ENCODE results near the gene HMGN4. TPM values are rescaled to one million over a fixed set of nuclear protein-coding genes. Genes with fewer than 3 reads are reported as not detected.

Gene HMGN4
- total and polyA plus RNA-seq, 9 of the 15 experiments (the other 6 are each of a cell fraction or from before 2014, with no cell fraction given): 35.4 to 134 (median 94.1) TPM

DNA sequence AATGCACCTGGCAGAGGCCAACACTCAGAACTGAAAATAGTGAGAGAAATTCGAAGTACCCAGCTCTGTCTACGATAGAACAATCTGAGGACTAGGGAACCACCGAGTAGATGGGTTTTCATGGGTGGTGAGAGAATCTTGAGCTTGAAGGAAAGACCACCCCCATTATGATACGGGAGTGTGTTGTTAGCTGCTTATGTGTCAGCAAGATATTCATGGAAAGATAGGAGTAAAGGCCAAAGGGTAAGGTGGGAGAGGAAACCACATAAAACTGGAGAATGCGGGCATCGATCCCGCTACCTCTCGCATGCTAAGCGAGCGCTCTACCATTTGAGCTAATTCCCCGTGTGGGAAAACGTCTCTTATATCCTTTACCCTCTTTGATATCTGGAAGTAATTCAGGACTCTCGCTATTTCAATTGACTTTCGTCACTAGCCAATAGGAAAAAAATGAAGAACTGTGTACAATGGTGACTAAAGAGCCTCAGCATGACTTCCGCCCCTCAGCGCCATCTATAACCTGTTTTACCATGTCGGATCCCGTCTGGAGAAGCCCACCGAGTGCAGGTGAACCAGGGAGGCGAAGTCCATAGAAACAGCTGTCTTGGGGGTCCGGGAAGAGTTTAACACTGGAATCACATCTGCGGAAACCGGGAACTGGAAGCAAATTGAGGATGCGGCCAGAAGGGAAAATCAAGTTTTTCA lies 33.6 kb downstream of the HMGN4 start (continued):
- no peak for TF ChIP-seq E4F1 (CRISPR knock-in tag; IDR thresholded peaks at IDR 0.05; ENCODE audit: borderline replicate concordance)
- peak; percentile 53 for TF ChIP-seq CHD1 (IDR thresholded peaks at IDR 0.05; ENCODE audit: low read length)
- TF ChIP-seq E2F3 (CRISPR knock-in tag; IDR thresholded peaks at IDR 0.05): no peak
- TF ChIP-seq ZNF274 (IDR thresholded peaks at IDR 0.05; ENCODE audit: borderline replicate concordance, low read depth, low read length): 0 out of 2 replicates have a peak, but pooled peaks have one; percentile 38
- no peak for TF ChIP-seq ZNF551 (CRISPR knock-in tag; IDR thresholded peaks at IDR 0.05)
- peak; percentile 62; the same call in 1 of the 2 replicates for TF ChIP-seq MAFF (IDR thresholded peaks at IDR 0.05; ENCODE audit: low read length)
- no peak for TF ChIP-seq SP2 (IDR thresholded peaks at IDR 0.05; ENCODE audit: extremely low read depth, low read depth, low read length, poor library complexity, severe bottlenecking)
- TF ChIP-seq ZFP30 (CRISPR knock-in tag; IDR thresholded peaks at IDR 0.05; ENCODE audit: borderline replicate concordance): no peak
- TF ChIP-seq ZNF785 (CRISPR knock-in tag; IDR thresholded peaks at IDR 0.05): no peak
- 0 out of 2 replicates have a peak, but pooled peaks have one; percentile 36 for TF ChIP-seq ZNF41 (CRISPR knock-in tag; conservative IDR thresholded peaks at IDR 0.05)
- TF ChIP-seq SPI1 (IDR thresholded peaks at IDR 0.05; ENCODE audit: borderline replicate concordance, low read depth, low read length): peak; percentile 75
- TF ChIP-seq RFX7 (CRISPR knock-in tag; IDR thresholded peaks at IDR 0.05): no peak
- peak; percentile 75 for TF ChIP-seq CBFA2T3 (IDR thresholded peaks at IDR 0.05)
- no peak; the same call in 1 of the 2 replicates for TF ChIP-seq STAT6 (CRISPR knock-in tag; IDR thresholded peaks at IDR 0.05)
- peak; percentile 70 to 84; a peak in 3 of 4 replicates for TF ChIP-seq TEAD1 (CRISPR knock-in tag; IDR thresholded peaks at IDR 0.05)
- TF ChIP-seq ZNF695 (CRISPR knock-in tag; IDR thresholded peaks at IDR 0.05): no peak
- peak; percentile 81 for TF ChIP-seq ELF1 (tag; IDR thresholded peaks at IDR 0.05)
- TF ChIP-seq, protein P1, sequence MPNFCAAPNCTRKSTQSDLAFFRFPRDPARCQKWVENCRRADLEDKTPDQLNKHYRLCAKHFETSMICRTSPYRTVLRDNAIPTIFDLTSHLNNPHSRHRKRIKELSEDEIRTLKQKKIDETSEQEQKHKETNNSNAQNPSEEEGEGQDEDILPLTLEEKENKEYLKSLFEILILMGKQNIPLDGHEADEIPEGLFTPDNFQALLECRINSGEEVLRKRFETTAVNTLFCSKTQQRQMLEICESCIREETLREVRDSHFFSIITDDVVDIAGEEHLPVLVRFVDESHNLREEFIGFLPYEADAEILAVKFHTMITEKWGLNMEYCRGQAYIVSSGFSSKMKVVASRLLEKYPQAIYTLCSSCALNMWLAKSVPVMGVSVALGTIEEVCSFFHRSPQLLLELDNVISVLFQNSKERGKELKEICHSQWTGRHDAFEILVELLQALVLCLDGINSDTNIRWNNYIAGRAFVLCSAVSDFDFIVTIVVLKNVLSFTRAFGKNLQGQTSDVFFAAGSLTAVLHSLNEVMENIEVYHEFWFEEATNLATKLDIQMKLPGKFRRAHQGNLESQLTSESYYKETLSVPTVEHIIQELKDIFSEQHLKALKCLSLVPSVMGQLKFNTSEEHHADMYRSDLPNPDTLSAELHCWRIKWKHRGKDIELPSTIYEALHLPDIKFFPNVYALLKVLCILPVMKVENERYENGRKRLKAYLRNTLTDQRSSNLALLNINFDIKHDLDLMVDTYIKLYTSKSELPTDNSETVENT (CRISPR knock-in tag; IDR thresholded peaks at IDR 0.05): peak; percentile 16; the same call in 1 of the 2 replicates
- TF ChIP-seq ETS1 (conservative IDR thresholded peaks at IDR 0.05; ENCODE audit: control insufficient read depth, low read depth, low read length): peak; percentile 89
- peak; percentile 69; the same call in 1 of the 2 replicates for TF ChIP-seq SMAD3 (CRISPR knock-in tag; conservative IDR thresholded peaks at IDR 0.05)

Measured in K562 (cell line).